Measurements from ENCODE around the gene NOP53. TPM values are rescaled to one million over a fixed set of nuclear protein-coding genes. Genes with fewer than 3 reads are reported as not detected.

Gene NOP53
- total RNA-seq, 2 donors from 2014 or later: 189 to 220 TPM

DNA sequence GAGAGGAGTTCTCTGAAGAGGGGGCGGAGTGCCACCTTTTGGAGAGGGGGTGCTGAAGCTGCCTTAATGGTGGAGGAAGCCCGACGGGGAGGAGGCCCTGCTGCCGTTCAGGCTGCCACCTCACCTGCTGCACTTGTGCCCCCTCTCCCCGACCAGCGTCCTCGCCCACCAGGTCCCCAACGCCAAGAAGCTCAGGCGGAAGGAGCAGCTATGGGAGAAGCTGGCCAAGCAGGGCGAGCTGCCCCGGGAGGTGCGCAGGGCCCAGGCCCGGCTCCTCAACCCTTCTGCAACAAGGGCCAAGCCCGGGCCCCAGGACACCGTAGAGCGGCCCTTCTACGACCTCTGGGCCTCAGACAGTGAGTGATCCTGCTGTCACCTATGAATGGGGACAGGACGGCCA lies 5.4 kb downstream of the NOP53 start:
- peaks cover 10 to 16% of the 10 kb centered on the region in 2 donors for H3K4me1 ChIP-seq (ENCODE audit: control insufficient read depth in 1 of 2, low read depth in 2 of 2)
- no peak overlapping the region for H3K27ac ChIP-seq
- TF ChIP-seq CTCF (IDR thresholded peaks at IDR 0.05): no peak
- H3K4me3 ChIP-seq: no peak overlapping the region
- no peaks in the 10 kb centered on the region for H3K27me3 ChIP-seq (replicated peaks; ENCODE audit: insufficient read depth)
- no peaks in the 10 kb centered on the region for H3K9me3 ChIP-seq
- peaks cover 71% of the 10 kb centered on the region for H3K36me3 ChIP-seq
- DNase-seq (ENCODE audit: low spot score) (no peak), ATAC-seq (ENCODE audit: insufficient number of reproducible peaks, low FRiP score, low read depth) (no peak)

GRCh38 chr19:47752440-47753211 lies 7.3 kb downstream of the NOP53 start:
- no peak for ATAC-seq (ENCODE audit: insufficient number of reproducible peaks, low FRiP score, low read depth)
- Histone ChIP-seq H3K4me3 (no peak overlapping the region), H3K36me3 (peaks cover 86% of the 10 kb centered on the region), H3K4me1 (ENCODE audit: control insufficient read depth in 1 of 2, low read depth in 2 of 2) (no peaks in the 10 kb centered on the region), H3K27ac (no peak overlapping the region), H3K27me3 (replicated peaks; ENCODE audit: insufficient read depth) (no peaks in the 10 kb centered on the region), H3K9me3 (no peaks in the 10 kb centered on the region)
- no peak for TF ChIP-seq CTCF (IDR thresholded peaks at IDR 0.05)
- DNase-seq (ENCODE audit: low spot score): no peak

DNA sequence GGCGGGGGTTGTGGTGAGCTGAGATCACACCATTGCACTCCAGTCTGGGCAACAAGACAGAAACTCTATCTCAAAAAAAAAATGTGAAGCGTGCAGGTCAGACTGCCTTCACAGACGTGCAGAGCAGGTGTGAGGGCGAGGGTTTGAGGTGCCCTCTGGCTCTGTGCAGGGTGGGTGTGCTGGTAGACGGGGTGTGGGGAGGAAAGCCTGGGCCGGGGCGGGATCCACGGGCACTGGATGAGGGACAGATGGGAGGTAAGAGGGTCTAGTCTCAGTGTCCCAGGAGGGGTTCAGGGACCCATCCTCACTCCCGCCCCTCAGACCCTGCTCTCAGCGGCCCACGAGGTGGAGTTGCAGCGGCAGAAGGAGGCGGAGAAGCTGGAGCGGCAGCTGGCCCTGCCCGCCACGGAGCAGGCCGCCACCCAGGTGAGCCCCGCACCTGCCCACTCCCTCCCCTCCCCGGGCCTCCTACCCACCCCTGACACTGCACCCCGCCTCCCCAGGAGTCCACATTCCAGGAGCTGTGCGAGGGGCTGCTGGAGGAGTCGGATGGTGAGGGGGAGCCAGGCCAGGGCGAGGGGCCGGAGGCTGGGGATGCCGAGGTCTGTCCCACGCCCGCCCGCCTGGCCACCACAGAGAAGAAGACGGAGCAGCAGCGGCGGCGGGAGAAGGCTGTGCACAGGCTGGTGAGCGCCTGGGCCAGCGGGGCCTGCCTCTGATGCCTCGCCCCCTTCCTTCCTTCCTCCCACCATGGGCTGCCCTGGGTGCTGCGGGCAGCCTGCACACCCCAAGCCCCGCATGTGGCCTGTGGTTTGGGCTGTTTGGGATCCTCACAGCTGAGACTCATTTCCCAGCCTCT lies 9.1 kb downstream of the NOP53 start:
- no peak overlapping the region for H3K4me3 ChIP-seq
- no peak for TF ChIP-seq CTCF (IDR thresholded peaks at IDR 0.05)
- no peak overlapping the region for H3K27ac ChIP-seq
- DNase-seq (ENCODE audit: low spot score) (no peak), ATAC-seq (ENCODE audit: insufficient number of reproducible peaks, low FRiP score, low read depth) (no peak)
- H3K36me3 ChIP-seq: peaks cover 89% of the 10 kb centered on the region
- H3K27me3 ChIP-seq (replicated peaks; ENCODE audit: insufficient read depth): no peaks in the 10 kb centered on the region
- H3K9me3 ChIP-seq: no peaks in the 10 kb centered on the region
- no peaks in the 10 kb centered on the region for H3K4me1 ChIP-seq (ENCODE audit: control insufficient read depth in 1 of 2, low read depth in 2 of 2)

DNA sequence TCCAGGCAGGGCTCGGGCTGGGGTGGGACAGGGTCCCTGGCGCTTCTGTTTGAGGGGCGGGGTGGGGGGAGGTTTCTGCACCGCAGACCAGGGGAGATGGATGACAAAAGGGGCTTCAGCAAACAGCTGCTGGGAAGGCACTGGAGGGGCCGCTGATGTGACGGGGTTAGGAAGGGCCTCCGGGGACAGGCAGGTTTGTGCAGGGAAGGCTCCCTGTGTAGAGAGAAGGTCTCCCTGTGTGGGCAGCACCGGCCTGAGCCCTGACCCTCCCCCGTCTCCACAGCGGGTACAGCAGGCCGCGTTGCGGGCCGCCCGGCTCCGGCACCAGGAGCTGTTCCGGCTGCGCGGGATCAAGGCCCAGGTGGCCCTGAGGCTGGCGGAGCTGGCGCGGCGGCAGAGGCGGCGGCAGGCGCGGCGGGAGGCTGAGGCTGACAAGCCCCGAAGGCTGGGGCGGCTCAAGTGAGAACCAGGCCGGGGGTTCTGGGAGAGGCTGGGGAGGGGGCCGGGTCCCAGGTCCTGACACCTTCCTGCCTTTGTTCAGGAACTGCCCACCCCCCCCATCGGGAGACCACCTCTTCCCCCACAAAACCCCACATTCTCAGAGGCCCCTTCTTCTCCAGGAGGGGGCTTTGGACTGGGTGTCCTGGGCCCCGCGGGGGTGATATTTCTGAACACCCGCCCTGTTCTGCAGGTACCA lies 9.9 kb downstream of the NOP53 start:
- DNase-seq (ENCODE audit: low spot score) (no peak), ATAC-seq (ENCODE audit: insufficient number of reproducible peaks, low FRiP score, low read depth) (no peak)
- no peak for TF ChIP-seq CTCF (IDR thresholded peaks at IDR 0.05)
- H3K27me3 ChIP-seq (replicated peaks; ENCODE audit: insufficient read depth): no peaks in the 10 kb centered on the region
- no peak overlapping the region for H3K27ac ChIP-seq
- H3K36me3 ChIP-seq: peaks cover 82% of the 10 kb centered on the region
- H3K4me1 ChIP-seq (ENCODE audit: control insufficient read depth in 1 of 2, low read depth in 2 of 2): no peaks in the 10 kb centered on the region
- H3K9me3 ChIP-seq: no peaks in the 10 kb centered on the region
- H3K4me3 ChIP-seq: no peak overlapping the region

Measured in thoracic aorta (tissue), 2 donors.